RPMI7951 (cell line): Measurements from ENCODE around the gene SLC26A5. TPM values are rescaled to one million over a fixed set of nuclear protein-coding genes. Genes with fewer than 3 reads are reported as not detected.
A peak's percentile ranks its signal among the peaks of the same experiment; 100 is the strongest.

Experiments
- DNase-seq: peaks from one replicate; pipeline ENCODE4 v3.0.0-alpha.2; 2012; ENCODE audit warnings: low read depth
- total RNA-seq: library from RNA; depleted of rRNA; stranded (reverse); fragments of >200 nt; shearing (Covaris generic); gene quantifications from 2 replicates; pipeline ENCODE4 v1.2.3, GENCODE V29; 2014; rRNA removed

The SLC26A5 gene
- total RNA-seq, 1 experiment from 2014 or later = not detected

GRCh38 chr7:103346396-103346795 lies 99.6 kb downstream of the SLC26A5 start:
- DNase-seq = peak; percentile 7

- DNase-seq = peak; percentile 94
These were observed 101.4 kb downstream of the SLC26A5 start, which contains the start of gene DNAJC2 for GRCh38 chr7:103344453-103345149. Gene DNAJC2, minus strand, starts transcription at chr7:103344767. Its CDS starts 145 bp downstream, at chr7:103344622.

- DNase-seq = peak; percentile 31
These were observed 102.1 kb downstream of the SLC26A5 start for GRCh38 chr7:103343758-103344452.

GRCh38 chr7:103343332-103343731 lies 102.7 kb downstream of the SLC26A5 start:
- DNase-seq = no peak

GRCh38 chr7:103341466-103341865 lies 104.5 kb downstream of the SLC26A5 start:
- no peak for DNase-seq

GRCh38 chr7:103338864-103339263 lies 107.1 kb downstream of the SLC26A5 start:
- no peak for DNase-seq

- no peak for DNase-seq
These were observed 109.2 kb downstream of the SLC26A5 start for GRCh38 chr7:103336761-103337160.

- no peak for DNase-seq
These were observed 120.3 kb downstream of the SLC26A5 start for GRCh38 chr7:103325744-103326143.

Other genes with a start within 250 kb of the SLC26A5 start
- gene PMPCB, start 148.8 kb downstream of the SLC26A5 start, total RNA-seq = 78.1 and 90.8 TPM in 2 replicates
- 16.8 and 22.1 TPM in 2 replicates for gene DNAJC2, start 101.4 kb downstream of the SLC26A5 start, total RNA-seq
- gene PSMC2, start 98.6 kb downstream of the SLC26A5 start, total RNA-seq = 372 and 400 TPM in 2 replicates